HG03457 (cell line): Measurements from ENCODE around the gene DTNA.
"Not testable (repeated sequence)": the region's sequence is repeated elsewhere in the genome, so short reads cannot be mapped to it uniquely, and the experiment has no call there.

ENCODE experiments used
- ATAC-seq: cut with Tn5 transposase; IDR thresholded peaks from one replicate; pipeline ENCODE4 v1.9.1; 2021; ENCODE audit warnings: moderate number of reproducible peaks; ENCODE audit not compliant: unreplicated experiment

The DTNA gene

GRCh38 chr18:34723143-34723542 lies 13.0 kb downstream of the DTNA start:
- ATAC-seq, result no peak

DNA sequence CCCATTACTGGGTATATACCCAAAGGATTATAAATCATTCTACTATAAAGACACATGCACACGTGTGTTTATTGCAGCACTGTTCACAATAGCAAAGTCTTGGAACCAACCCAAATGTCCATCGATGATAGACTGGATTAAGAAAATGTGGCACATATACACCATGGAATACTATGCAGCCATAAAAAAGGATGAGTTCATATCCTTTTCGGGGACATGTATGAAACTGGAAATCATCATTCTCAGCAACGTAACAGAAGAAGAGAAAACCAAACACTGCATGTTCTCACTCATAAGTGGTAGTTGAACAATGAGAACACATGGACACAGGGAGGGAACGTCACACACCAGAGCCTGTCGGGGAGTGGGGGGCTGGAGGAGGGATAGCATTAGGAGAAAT lies 15.6 kb downstream of the DTNA start:
- not testable (repeated sequence) for ATAC-seq

- no peak for ATAC-seq
Measured at GRCh38 chr18:34726286-34727004, 16.3 kb downstream of the DTNA start.

DNA sequence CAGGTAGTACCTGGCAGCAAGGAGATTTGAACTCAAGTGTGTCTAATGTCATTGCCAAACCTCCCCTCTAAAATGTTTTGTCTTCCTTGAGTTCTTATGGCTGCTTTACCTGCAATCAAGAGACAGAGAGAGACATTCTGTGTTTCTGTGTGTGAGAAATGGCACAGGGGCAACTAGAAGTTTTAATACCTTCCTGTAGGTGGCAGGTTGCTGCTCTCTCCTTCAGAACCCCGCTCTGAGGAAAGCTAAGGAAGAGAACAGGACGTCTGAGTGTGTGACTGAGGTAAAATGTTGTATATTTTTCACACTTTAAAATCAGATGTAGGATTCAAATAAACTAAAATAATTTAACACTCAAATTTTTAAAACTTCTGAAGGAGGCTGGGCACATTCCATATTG lies 19.2 kb downstream of the DTNA start:
- peak; percentile 77 for ATAC-seq

DNA sequence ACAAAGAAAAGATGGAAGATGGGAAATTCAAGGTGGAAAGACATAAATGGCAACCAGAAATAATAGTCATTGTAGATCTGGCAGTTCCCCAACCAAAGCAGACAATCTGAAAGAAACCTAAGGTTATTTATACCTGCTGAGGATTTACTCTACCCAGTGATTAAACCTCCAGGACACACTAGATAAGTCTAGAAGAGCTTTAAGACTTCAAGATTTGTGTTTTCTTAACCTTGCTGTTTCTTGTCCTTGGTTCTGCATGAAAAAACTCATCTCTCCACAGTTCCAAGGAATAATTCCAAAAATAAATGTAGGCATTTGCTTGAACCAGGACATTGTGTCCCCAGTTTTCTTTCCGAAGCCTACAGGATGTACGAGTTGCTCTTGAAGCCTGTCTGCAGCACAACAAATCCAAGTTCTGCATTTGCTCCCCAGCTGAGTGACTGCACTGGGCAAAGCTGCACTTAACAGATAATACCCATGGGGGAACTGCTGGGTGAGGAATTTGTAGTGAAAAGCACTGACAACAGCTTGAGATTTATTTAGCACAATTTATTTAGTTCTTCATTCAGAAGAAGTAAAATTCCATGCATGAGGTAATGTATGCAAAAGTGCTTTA lies 19.8 kb downstream of the DTNA start:
- ATAC-seq, result no peak

- no peak for ATAC-seq
Measured at GRCh38 chr18:34730774-34731173, 20.7 kb downstream of the DTNA start.

DNA sequence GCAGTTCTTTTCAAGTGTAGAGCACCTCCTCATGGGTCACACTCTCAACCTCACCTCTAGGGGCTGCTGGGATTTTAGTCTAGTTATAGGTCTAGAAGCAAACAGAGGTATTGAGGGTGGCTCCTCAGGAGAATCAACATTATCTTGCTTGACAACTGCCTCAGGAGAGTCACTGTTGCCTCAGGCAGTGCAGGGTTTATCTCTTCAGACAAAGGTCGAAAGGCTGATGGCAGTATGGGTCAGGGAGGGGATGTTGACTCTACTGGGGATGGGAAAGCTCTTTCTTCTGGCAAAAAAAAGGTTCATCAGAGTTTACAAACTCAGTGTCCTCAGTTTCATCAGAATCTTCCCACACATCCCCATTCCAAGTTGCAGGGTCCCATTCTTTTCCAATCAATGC lies 24.0 kb downstream of the DTNA start:
- ATAC-seq, result no peak

DNA sequence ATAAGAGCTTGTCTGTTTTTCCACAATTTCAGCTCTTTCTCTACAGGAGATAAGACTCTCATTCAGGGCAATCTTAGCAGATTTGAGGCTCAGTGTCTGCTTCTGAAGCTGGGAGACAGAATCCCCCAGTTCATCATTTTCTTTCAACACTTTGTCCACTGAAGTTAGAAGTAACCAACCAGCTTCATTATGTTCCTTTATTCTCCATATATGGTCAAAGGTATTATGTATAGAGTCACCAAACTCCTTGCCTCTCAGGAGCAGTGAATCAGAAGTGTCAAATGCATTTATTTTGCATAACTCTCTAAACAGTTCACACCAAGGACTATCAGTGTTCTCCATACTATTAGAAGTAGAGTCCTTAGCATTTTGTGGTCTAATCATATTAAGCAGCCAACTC lies 24.4 kb downstream of the DTNA start:
- not testable (repeated sequence) for ATAC-seq

DNA sequence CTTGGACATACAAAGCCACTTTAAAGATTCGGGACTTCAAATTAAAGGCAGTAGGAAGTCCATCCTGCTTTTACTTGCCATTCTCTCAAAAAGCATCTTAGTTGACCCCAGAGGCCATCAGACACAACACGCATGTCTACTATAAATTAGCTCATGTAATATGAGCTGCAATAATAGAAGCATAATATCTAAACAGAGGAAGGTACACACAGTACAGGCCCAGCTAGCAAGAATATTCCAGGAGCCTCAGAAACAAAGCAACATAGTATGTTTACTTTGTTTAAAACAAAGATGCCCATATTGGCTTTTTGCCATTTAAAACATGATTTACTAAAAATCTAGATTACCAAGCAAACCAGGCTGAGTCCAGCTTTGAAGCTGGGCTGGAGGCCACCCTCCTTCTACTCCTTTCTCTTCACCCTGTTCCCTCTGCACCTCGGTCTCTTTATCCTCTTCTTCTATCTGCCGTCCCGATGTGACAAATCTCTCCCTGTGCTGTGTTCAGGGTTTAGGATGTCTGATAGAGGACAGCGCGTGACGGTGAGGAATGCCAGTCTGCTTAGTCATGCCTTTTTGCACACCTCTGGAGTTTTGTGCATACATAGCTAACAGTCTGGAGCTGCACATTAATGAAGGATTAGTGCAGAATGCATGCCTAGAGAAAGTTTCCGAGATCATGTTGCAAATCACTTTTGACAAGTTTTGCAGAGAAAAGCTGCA lies 28.2 kb downstream of the DTNA start:
- ATAC-seq, result no peak

- ATAC-seq, result no peak
Measured at GRCh38 chr18:34740101-34740500, 30.0 kb downstream of the DTNA start.

DNA sequence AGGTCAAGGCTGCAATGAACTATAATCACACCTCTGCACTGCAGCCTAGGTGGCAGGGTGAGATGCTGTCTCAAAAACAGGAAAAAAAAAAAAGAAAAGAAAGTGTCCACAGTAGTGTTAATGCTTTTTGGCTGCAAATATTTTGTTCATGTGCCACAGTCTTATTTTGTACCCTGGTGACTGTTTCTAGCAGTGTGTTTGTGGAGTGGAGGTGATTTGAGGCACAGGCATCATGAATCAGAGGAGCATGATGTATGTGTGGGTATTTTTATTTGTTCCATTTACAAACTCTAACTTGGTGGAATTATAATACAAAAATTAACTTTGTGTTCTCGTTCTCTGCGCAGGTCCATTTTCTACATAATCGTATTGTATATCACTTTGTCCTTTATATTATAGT lies 30.6 kb downstream of the DTNA start:
- ATAC-seq, result no peak

- no peak for ATAC-seq
Measured at GRCh38 chr18:34741401-34741800, 31.3 kb downstream of the DTNA start.

DNA sequence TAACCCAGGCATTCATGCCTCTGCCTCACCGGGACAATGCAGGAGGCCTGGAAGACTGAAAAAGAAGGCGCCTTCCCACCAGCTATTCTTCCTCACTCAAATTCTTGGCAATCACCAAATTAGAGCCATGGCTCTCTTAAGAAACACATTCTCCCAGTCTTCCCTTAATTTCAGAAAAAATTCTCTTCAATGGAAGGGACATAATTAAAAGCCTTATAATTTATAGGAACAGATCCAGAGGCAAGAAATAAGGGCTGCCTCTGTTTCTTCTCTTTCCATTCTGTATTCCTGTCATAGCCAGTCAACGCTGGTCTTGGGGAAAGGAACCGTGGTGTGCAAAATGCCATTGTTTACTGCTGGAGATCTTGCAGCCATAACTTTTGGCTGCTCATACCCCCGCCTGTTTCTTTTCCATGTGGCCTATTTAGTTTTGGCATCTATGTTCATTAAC lies 32.8 kb downstream of the DTNA start:
- no peak for ATAC-seq

DNA sequence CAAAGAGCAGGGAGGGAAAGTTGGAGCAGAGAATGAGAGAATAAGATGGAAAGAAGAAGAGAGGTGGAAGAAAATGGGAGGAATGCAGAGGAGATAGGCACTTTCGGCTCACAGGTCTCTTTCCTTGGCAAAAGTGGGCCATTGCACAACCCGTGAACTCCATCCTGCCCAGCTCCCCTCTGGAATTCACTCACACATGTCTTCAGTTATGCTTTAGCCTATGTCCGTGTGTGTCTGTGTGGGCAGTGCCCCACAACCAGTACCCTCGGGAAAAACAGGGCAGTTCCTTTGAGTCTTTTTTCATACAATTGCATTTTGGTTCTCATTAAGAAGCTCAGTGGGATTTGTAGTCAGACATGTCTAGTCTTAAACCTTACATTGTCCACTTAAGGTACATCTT lies 34.5 kb downstream of the DTNA start:
- ATAC-seq, result no peak

DNA sequence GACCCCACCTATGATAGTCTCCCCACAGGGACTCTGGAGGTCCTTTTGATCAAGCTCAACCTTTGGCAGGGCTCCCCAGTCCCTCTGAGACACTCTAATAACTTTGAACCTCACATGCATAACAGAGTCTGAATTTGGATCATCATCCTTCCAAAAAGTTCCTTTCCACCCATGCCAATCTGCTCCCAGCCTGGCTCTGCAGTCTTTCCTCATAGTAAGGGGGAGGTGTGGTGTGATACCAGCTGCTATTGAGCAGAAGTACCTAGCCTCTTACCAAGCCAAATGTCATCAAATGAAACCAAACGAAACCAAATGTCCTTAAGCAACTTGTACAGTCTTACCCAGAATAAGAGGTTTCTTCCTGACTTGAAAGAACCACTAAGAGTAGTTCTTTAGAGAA lies 36.5 kb downstream of the DTNA start:
- no peak for ATAC-seq

DNA sequence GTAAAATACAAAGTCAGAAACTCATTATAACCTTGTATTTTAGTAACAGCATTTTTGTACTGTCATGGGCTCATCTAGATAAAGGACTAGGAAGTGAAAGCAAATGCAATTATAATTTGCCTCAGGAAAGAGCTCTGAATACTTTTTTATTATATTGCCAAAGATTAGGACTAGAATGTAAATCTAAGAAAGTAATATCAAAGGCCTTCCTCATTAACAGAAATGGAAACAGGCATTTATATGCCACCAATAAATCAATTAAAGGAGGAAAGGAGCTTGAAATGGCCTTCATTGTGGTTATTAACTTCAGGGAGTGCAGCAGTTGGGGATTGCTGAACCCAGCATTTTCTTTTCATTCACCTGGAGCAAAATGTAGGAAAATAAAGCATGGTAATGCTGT lies 39.6 kb downstream of the DTNA start:
- ATAC-seq, result no peak

GRCh38 chr18:34752056-34752455 lies 42.0 kb downstream of the DTNA start:
- no peak for ATAC-seq

GRCh38 chr18:34754300-34754699 lies 44.2 kb downstream of the DTNA start:
- ATAC-seq, result no peak

GRCh38 chr18:34757666-34758065 lies 47.6 kb downstream of the DTNA start:
- ATAC-seq, result no peak

DNA sequence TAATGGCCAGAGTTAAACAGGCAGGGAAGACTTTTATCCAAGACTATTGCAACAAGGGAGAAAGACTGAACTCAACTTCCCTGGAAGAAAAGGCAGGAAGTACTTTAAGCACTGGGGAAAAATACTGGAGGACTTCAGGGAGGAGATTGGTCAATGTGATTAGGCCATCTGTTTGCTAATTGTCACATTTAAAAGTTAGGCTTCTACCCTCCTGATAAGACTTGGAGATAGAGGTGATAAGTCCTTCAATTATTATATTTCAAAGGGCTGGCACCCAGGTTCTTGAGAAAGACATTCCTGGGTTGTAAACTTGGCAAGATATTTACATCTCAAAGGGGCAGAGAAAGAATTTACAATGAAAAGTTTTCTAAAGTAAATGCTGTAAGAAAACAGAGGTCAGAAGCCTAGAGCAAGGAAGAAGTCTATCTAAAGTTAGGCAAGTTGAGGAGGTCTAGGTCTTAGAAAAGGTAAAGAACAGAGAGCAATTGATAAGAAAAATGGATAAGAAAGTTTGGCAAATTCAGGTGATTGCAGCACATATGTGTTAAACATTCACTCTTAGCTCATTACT lies 48.4 kb downstream of the DTNA start:
- ATAC-seq, result no peak

DNA sequence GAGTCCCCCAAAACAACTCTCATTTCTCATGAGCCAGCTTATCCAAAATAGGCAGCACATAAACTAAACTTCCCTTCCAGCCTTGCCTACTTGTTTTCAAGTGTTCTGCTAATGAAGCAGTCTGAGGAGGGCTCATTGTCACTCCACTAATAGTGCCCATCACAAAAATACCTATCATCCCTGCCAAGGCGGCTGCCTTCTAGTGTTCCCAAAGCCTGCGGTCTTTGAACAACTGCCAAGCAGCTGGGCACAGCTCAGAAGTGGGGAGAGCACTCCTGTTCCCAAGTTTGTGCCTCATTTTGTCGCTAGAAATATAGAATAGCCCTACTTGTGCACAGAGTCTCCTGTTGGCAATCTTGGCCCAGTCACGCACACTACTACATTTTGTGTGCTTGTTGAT lies 50.3 kb downstream of the DTNA start:
- no peak for ATAC-seq

DNA sequence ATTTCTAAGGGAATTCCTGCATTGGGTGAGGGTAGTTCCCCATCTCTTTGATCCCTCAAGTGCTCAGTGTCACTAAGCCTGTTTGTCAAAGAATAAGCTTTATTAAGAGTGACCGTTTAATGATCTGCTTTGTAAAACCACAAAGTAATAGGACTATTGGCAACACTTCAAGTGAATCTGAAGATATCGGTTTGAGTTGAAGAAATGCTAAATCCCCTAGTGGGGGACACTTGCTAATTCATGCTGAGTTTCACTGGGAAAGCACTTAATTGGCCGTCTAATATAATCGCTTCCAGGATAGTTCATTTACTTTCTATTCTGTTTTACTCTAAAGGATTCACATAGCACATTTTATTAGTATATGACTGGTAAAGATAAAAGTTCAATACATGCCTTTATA lies 54.4 kb downstream of the DTNA start:
- ATAC-seq, result no peak
